Uterus (tissue), 2 donors: Measurements from ENCODE around the gene CASKIN2.

ENCODE experiments used
- POLR2A ChIP-seq, 2 donors: fragments of 450-650 bp; IDR thresholded peaks; one replicate each; pipeline ENCODE4 v1.6.1; 2016; ENCODE audit warnings: antibody characterized with exemption in 2 of 2, mild to moderate bottlenecking in 1 of 2, moderate library complexity in 1 of 2
- TF ChIP-seq, protein P1 (sequence below), 4 experiments: fragments of 200-600 bp in 2 of 4; fragments of 450-650 bp in 2 of 4; sonication (generic) in 2 of 4; IDR thresholded peaks; one replicate each; pipeline ENCODE4 v1.5.1; 2016 to 2019; ENCODE audit warnings: antibody characterized with exemption in 4 of 4, mild to moderate bottlenecking in 2 of 4, moderate library complexity in 1 of 4

DNA sequence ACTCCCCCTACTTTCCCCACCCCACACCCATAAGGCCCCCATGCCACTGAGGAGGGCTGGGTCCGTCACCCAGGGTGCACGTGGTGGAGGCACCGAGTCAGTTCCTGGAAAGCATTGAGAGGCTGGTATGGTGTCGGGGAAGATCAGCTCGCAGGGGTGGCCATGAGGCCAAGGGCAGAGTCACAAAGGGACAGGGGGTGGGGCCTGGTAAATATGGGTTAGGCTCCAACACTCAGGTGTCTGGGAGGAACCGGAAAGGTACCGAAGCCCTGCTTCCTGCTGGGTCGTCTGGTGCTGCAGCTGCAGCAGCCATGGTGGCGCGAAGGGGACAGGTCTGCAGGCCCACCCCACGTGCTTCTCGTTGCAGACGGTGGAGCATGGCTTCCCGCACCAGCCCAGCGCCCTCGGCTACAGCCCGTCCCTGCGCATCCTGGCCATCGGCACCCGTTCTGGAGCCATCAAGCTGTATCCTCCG lies 40.4 kb upstream of the CASKIN2 start:
- TF ChIP-seq, protein P1, sequence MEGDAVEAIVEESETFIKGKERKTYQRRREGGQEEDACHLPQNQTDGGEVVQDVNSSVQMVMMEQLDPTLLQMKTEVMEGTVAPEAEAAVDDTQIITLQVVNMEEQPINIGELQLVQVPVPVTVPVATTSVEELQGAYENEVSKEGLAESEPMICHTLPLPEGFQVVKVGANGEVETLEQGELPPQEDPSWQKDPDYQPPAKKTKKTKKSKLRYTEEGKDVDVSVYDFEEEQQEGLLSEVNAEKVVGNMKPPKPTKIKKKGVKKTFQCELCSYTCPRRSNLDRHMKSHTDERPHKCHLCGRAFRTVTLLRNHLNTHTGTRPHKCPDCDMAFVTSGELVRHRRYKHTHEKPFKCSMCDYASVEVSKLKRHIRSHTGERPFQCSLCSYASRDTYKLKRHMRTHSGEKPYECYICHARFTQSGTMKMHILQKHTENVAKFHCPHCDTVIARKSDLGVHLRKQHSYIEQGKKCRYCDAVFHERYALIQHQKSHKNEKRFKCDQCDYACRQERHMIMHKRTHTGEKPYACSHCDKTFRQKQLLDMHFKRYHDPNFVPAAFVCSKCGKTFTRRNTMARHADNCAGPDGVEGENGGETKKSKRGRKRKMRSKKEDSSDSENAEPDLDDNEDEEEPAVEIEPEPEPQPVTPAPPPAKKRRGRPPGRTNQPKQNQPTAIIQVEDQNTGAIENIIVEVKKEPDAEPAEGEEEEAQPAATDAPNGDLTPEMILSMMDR (IDR thresholded peaks at IDR 0.05): no peak
- TF ChIP-seq POLR2A (IDR thresholded peaks at IDR 0.05): no peak
